ENCODE measurements around the gene ADGRG1. TPM values are rescaled to one million over a fixed set of nuclear protein-coding genes. Genes with fewer than 3 reads are reported as not detected.

The ADGRG1 gene
- polyA plus RNA-seq, 1 of the 3 experiments (the other 2 are of a cell fraction): 7.4 TPM

DNA sequence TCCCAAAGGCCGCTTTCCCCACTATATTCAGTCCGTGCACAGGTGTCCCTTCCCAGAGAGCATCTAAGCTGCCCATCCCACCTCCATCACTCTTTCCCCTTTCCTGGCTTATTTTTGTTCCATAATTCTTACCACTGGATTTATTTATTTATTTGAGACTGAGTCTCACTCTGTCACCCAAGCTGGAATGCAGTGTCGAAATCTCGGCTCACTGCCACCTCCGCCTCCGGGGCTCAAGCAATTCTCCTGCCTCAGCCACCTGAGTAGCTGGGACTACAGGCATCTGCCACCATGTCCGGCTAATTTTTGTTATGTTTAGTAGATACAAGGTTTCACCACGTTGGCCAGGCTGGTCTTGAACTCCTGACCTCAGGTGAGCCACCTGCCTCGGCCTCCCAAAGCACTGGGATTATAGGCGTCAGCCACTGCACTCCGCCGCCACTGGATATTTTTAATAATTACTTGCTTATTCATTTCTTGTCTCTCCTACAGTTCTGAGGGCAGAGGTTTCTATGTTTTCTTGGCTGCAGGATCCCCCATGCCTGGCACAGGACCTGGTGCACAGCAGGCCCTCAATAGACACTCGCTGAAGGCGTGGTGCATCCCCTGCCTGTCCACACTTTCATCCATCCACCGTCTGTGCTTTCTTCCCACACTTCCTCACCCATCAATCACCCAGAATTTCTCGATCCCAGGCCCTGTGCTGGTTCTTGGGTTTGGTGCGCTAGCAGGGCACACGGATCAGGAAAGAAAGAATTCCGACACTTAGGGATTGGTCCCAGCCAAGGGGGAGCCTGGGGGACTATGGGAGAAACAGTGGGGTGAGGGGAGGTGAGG is 9.9 kb upstream of the ADGRG1 start:
- DNase-seq: no peak
- Histone ChIP-seq H3K4me3 (ENCODE audit: low read depth in 2 of 2, low read length in 1 of 2) (no peak overlapping the region), H3K9me3 (no peaks in the 10 kb centered on the region), H3K36me3 (replicated peaks in 1 of 2; ENCODE audit: control insufficient read depth in 1 of 2, insufficient read depth in 2 of 2, low read length in 1 of 2) (no peaks in the 10 kb centered on the region), H3K4me1 (ENCODE audit: control insufficient read depth in 1 of 2, insufficient read depth in 2 of 2, low read depth in 1 of 2, low read length in 1 of 2) (peaks cover 0 to 13% of the 10 kb centered on the region in 2 experiments; a peak in 2 of 4 replicates), H3K27me3 (ENCODE audit: insufficient read depth) (no peaks in the 10 kb centered on the region), H4K20me1 (ENCODE audit: insufficient read depth) (no peaks in the 10 kb centered on the region), H2AFZ (ENCODE audit: low read depth) (no peak overlapping the region), H3K79me2 (ENCODE audit: insufficient read depth) (no peaks in the 10 kb centered on the region), H3K9me2 (no peaks in the 10 kb centered on the region), H3F3A (replicated peaks; ENCODE audit: insufficient read depth) (no peaks in the 10 kb centered on the region), H3K27ac (ENCODE audit: low read depth in 2 of 2, low read length in 1 of 2) (no peak overlapping the region), H3K4me2 (no peak overlapping the region), H3K9ac (no peak overlapping the region)
- no peak for TF ChIP-seq FOXJ3 (CRISPR knock-in tag; IDR thresholded peaks at IDR 0.05)
- TF ChIP-seq, protein P1, sequence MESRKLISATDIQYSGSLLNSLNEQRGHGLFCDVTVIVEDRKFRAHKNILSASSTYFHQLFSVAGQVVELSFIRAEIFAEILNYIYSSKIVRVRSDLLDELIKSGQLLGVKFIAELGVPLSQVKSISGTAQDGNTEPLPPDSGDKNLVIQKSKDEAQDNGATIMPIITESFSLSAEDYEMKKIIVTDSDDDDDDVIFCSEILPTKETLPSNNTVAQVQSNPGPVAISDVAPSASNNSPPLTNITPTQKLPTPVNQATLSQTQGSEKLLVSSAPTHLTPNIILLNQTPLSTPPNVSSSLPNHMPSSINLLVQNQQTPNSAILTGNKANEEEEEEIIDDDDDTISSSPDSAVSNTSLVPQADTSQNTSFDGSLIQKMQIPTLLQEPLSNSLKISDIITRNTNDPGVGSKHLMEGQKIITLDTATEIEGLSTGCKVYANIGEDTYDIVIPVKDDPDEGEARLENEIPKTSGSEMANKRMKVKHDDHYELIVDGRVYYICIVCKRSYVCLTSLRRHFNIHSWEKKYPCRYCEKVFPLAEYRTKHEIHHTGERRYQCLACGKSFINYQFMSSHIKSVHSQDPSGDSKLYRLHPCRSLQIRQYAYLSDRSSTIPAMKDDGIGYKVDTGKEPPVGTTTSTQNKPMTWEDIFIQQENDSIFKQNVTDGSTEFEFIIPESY (IDR thresholded peaks at IDR 0.05; ENCODE audit: borderline replicate concordance, low read depth): no peak
- TF ChIP-seq RXRA (IDR thresholded peaks at IDR 0.05; ENCODE audit: borderline replicate concordance, low read depth): no peak
- no peak for TF ChIP-seq FOSL2 (IDR thresholded peaks at IDR 0.05; ENCODE audit: borderline replicate concordance, low read depth)
- ChIA-PET CTCF (interaction anchor here (0.7 to 3.3 kb wide), 3 partner anchors 27 to 551 kb away, joined by 3 to 13 read pairs (median 5); no protein-coding TSS in a partner anchor), POLR2A (no interaction called here)
- WGBS (ENCODE audit: low lambda C conversion rate): 83% methylated on average over 19 of the region's 19 CpGs

DNA sequence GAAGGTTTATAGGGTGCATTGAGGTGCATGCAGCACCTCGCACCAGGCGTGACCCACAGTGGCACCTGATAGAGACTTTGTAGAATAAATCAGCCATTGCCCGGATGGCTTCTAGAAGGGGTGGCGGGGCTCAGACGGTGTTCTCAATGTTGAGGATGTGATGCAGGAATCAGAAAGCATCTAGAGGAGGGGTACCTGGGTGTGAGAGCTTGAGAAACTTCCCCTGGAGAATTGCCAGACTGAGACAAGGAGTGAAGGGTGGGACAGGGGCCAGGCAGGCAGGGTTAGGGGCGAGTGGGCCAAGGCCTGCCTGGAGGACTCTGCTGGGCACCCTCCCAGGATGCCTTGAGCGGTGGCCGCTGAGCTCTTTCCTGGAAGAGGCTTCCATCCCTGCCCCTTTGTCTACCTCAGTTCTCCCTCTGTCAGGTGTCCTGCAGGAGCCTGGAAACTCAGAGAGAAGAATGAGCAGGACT is 9.3 kb upstream of the ADGRG1 start:
- POLR2A ChIA-PET: no interaction called here
- TF ChIP-seq SMC3 (IDR thresholded peaks at IDR 0.05; ENCODE audit: low read depth, low read length): no peak
- TF ChIP-seq POLR2AphosphoS5 (IDR thresholded peaks at IDR 0.05; ENCODE audit: low read depth, low read length): no peak
- TF ChIP-seq FOXJ3 (CRISPR knock-in tag; IDR thresholded peaks at IDR 0.05): no peak
- no peak for TF ChIP-seq TEAD4 (IDR thresholded peaks at IDR 0.05; ENCODE audit: borderline replicate concordance, insufficient read depth)
- no peak for TF ChIP-seq REST (IDR thresholded peaks at IDR 0.05; ENCODE audit: low read depth, low read length)
- TF ChIP-seq MEF2A (IDR thresholded peaks at IDR 0.05; ENCODE audit: borderline replicate concordance, low read depth): no peak
- TF ChIP-seq USF1 (IDR thresholded peaks at IDR 0.05; ENCODE audit: borderline replicate concordance, low read depth): no peak
- TF ChIP-seq EP300 (IDR thresholded peaks at IDR 0.05; ENCODE audit: borderline replicate concordance in 1 of 2, low read depth in 1 of 2, low read length in 1 of 2): no peak
- no peak for TF ChIP-seq NRF1 (IDR thresholded peaks at IDR 0.05; ENCODE audit: low read depth, low read length)
- no peak for TF ChIP-seq RFX5 (IDR thresholded peaks at IDR 0.05; ENCODE audit: low read length)
- no peak for TF ChIP-seq CHD2 (IDR thresholded peaks at IDR 0.05; ENCODE audit: low read length, partially characterized antibody)
- no peak for TF ChIP-seq MXI1 (IDR thresholded peaks at IDR 0.05; ENCODE audit: low read depth, low read length)
- TF ChIP-seq, protein P2, sequence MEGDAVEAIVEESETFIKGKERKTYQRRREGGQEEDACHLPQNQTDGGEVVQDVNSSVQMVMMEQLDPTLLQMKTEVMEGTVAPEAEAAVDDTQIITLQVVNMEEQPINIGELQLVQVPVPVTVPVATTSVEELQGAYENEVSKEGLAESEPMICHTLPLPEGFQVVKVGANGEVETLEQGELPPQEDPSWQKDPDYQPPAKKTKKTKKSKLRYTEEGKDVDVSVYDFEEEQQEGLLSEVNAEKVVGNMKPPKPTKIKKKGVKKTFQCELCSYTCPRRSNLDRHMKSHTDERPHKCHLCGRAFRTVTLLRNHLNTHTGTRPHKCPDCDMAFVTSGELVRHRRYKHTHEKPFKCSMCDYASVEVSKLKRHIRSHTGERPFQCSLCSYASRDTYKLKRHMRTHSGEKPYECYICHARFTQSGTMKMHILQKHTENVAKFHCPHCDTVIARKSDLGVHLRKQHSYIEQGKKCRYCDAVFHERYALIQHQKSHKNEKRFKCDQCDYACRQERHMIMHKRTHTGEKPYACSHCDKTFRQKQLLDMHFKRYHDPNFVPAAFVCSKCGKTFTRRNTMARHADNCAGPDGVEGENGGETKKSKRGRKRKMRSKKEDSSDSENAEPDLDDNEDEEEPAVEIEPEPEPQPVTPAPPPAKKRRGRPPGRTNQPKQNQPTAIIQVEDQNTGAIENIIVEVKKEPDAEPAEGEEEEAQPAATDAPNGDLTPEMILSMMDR (IDR thresholded peaks at IDR 0.05): no peak
- no peak for TF ChIP-seq RAD21 (IDR thresholded peaks at IDR 0.05; ENCODE audit: low read length)
- TF ChIP-seq TAF1 (IDR thresholded peaks at IDR 0.05; ENCODE audit: borderline replicate concordance, low read depth, low read length): no peak

More for the DNA sequence above, 9.3 kb upstream of the ADGRG1 start:
- CTCF ChIA-PET: interaction anchor here (1.8 to 3.3 kb wide), 2 partner anchors 28 to 29 kb away, joined by 5 to 13 read pairs; no protein-coding TSS in a partner anchor
- H3K36me3 ChIP-seq (replicated peaks in 1 of 2; ENCODE audit: control insufficient read depth in 1 of 2, insufficient read depth in 2 of 2, low read length in 1 of 2): no peaks in the 10 kb centered on the region
- H3F3A ChIP-seq (replicated peaks; ENCODE audit: insufficient read depth): no peaks in the 10 kb centered on the region
- H3K9ac ChIP-seq: no peak overlapping the region
- H3K9me2 ChIP-seq: no peaks in the 10 kb centered on the region
- H3K27ac ChIP-seq (ENCODE audit: low read depth in 2 of 2, low read length in 1 of 2): no peak overlapping the region
- H3K4me1 ChIP-seq (ENCODE audit: control insufficient read depth in 1 of 2, insufficient read depth in 2 of 2, low read depth in 1 of 2, low read length in 1 of 2): peaks cover 0 to 14% of the 10 kb centered on the region in 2 experiments; a peak in 2 of 4 replicates
- H4K20me1 ChIP-seq (ENCODE audit: insufficient read depth): no peaks in the 10 kb centered on the region
- DNase-seq: no peak
- no peak overlapping the region for H3K4me2 ChIP-seq
- H3K27me3 ChIP-seq (ENCODE audit: insufficient read depth): no peaks in the 10 kb centered on the region
- H3K4me3 ChIP-seq (ENCODE audit: low read depth in 2 of 2, low read length in 1 of 2): no peak overlapping the region
- 80% methylated on average over 6 of the region's 8 CpGs for WGBS (ENCODE audit: low lambda C conversion rate)
- no peaks in the 10 kb centered on the region for H3K79me2 ChIP-seq (ENCODE audit: insufficient read depth)
- no peaks in the 10 kb centered on the region for H3K9me3 ChIP-seq
- no peak overlapping the region for H2AFZ ChIP-seq (ENCODE audit: low read depth)
